GM19025 (cell line): ENCODE measurements around the gene SS18L1.

Source experiments
- ATAC-seq: cut with Tn5 transposase; IDR thresholded peaks from one replicate; pipeline ENCODE4 v1.9.1; 2021; ENCODE audit warnings: mild to moderate bottlenecking, low read depth, moderate library complexity; ENCODE audit not compliant: unreplicated experiment

Gene SS18L1

DNA sequence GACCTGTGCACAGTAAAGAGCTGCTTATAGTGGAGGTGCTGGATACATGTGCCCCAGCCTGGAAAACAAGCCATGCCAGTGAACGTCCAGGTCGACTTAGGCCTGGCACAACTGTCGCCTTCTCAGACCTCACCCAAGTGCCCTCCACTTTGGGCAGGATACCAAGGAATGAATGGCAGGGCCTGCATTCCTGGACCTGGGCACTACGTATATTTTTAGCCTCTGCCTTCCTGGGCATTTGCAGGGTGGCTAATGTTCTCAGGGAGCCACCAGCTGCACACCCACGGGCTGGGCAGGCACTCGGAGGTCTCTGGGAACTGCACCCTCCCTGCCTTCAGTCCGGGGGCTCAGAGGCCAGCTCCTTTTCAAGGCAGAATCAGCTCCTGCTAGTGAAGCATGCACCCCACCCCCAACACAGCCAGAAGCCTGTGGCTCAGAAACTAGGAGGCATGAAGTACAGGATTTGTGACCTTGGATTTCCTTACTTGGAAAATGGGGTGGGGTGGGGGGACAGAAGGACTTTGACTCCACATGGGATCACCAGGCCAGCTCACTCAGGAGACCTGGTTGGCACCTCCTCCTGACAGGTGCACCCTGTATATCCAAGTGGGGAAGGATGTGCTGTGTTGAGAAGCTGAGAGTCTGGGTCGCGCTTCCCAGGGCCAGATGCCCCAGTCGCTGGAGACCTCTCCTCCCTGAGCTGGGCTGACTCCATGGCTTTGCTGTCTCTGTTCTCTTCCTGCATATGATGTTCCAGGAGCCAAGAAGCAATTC is 23.8 kb upstream of the SS18L1 start:
- no peak for ATAC-seq

DNA sequence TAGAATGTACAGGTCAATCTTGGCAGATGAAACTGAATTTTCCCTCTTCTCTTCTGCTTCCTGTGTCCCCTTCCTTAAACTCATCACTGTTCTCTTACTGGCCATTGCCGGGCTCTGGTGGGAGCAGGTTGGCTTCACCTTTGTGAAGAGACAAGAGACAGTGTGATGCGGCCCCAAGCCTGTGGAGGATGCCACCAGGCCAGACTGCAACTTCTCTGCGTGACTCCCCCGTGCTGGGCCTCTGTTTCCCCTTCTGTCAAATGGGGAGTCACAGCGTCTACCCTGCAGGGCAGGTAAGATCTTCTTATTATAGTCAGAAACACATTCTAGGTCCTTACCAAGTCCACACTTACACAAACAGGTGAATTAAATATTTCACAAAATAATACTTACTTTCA is 23.2 kb upstream of the SS18L1 start:
- no peak for ATAC-seq

DNA sequence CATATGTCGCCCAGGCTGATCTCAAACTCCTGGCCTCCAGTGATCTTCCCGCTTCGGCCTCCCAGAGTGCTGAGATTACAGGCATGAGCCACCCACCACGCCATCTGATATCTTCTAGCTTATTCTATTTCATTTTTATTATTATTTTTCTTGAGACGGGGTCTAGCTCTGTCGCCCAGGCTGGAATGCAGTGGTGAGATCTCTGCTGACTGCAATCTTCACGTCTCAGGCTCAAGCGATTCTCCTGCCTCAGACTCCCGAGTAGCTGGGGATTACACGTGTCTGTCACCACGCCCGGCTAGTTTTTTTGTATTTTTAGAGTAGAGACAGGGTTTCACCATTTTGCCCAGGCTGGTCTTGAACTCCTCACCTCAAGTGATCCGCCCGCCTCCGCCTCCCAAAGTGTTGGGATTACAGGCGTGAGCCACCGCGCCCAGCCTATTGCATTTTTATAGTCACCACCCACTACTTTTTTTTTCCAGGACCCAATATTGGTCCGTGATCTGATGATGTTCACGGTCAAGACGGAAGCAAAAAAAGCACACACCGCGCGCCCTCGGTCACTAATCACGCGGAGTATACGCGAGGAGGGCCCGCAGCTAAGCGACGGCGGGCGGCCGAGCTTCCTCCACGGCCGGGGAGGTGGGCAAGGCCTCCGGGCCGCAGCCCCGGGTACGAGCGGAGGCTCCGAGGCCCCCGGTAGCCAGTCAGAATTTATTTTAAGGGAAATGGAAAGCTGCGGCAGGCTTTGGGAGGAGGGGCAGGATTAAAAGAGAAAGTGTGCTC is 22.4 kb upstream of the SS18L1 start:
- ATAC-seq: peak; percentile 2

DNA sequence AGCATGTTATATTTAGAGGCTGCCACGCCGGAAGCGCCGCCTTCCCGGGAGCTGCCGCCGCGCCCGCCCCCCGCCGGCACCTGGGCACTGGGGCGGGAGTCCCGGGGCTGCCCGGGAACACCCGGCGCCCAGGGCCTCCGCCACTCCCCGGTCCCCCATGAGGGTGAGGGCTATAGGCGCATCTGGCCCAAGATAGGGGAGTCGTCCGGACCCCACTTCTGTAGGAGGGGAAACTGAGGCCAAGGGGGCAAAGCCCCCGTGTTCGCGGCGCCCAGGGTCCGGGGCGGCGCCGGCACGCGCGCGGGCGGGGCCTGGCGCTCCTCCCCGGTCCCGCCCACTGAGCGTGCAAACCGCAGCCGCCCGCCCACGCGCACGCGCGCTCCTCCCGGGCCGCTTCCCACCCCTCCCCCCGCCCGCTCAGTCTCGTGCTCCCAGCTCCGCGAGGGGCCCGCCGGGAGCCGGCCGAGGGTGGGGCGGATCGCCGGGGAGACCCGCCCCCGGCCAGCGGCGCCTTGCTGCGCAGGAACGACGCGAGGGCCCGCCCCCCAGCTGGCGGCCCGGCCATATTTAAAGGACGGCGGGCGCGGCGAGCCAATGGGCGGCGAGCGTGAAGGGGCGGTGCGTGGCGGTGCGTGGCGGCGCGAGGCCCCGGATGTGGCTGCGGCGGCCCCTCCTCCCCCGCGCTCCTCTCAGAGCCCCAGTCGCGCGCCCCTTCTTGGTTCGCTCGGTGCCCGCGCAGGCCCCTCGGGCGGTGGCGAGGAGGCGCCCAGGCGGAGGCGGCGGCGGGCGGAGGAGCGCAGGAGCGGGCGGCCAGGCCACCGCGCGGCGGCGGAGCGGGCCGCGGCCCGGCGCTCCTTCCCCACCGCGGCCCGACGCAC is 21.6 kb upstream of the SS18L1 start, which contains the start of gene LSM14B:
LSM14B (plus strand) TSS at position 700 of the 878 bp plus-strand sequence. CDS start 192 bp downstream, outside the sequence.
- ATAC-seq: peak; percentile 75

DNA sequence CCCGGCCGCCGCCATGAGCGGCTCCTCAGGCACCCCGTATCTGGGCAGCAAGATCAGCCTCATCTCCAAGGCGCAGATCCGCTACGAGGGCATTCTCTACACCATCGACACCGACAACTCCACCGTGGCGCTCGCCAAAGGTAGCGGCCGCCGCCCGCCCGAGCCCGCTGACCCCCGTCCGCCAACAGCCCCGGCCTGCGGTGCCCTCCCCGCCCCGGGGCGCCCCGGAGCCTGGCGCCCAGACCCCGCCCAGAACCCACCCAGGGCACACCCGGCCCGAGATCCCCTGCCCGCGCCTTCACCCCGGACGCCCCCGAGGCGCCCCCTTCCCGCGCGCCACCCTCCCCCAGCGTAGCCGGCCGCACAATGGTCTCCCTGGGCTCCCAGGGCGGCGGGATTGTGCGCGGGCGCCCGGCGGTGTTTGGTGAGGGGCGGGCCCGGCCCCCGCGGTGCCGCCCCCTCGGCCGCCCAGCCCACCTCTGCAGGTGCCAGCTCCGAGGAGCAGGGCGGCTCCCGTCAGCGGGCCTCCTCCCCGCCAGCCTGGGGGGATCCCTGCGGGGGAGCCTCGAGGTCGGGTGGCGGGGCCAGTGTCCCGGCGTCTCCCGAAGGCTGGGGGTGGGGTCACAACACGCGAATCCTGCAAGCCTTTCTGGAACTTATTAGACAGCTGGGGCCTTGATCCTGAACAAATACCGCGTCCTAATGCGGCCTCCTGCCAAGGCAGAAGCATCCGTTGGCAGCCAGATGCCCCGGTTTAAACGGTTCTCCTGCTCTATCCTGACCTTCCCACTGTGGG is 20.7 kb upstream of the SS18L1 start:
- ATAC-seq: peak; percentile 9

DNA sequence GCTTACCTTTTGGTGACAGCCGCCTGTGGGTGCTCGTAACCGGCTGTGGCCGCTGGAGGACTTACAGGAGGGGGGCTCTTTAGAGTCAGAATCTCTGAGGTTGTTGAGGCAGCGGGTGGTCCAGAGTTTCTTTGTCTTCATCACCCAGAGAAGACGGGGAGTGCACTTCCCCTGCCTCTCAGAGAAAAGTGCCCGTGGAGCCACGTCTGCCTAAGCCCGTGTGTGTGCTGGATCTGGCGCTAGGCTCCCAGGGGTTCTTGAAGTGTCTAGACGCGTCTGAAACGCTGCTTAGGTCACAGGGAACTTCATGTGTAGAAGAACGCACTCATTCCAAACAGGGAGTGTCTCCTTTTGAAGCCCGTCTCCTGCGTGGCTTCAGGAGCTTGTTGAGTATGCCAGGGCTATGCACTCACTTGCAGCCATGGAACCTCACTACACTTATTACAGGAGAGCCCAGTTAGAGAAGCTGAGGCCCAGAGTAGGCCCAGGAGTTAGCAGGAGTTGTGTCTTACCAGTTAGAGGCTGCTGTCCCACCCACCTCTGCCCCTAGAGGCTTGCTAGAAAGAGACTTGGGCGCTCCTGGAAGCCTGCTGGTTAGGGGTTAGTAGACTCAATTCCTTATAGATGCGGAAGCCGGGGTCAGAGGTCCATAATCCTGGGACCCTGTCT is 20.0 kb upstream of the SS18L1 start:
- ATAC-seq: no peak

DNA sequence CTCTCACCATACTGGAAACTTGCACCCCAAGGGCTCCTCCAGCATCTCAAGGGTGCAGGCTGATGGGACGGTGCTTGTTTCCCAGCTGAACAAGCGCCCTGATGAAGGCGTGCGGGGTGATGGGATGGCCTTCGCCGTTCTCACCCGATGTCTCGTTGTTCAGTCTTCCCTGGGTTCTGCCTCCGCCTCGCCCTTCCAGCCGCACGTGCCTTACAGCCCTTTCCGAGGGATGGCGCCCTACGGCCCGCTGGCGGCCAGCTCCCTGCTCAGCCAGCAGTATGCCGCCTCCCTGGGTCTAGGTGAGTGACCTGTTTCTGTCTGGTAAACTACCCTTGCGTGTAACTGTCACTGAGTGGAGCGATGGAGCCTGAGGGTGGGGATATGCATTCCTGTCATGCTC is 17.4 kb upstream of the SS18L1 start:
- ATAC-seq: no peak

DNA sequence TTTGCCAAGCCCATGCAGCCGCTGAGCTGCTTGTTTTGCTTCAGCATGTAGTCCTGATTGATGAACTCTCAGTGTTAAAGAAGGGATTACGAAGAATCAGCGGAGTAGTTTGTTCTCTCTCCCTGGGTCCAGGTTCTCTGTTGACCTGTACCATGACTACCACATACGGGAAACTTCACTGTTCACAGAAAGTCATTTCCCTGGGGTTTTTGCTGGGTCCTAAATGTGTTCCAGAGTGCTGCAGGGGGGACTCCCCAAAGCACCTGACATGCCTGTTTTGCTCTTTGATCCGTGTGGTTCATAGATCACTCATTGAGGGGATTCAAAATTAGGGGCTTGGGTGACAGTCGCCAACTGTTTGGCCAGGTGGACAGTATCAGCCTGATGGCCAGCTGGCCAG is 15.8 kb upstream of the SS18L1 start:
- ATAC-seq: no peak

DNA sequence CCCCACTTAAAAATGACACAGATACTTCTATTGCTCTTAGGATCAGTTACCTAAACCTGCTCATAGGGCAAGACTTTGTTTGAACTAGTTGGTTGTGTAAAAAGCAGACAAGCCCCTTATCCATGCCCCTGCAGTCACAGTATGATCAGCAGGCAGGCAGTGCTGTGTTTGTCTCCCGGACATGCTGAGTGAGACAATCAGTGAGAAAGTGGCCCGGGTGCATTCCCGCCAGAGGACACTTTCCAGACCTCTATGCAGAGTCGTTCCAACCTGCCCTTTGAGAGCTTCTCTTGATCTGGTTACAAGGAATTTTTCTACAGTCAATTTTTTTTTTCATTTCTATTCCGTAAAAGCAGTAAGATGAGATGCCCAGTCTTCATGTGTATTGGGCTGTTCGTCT is 15.1 kb upstream of the SS18L1 start:
- no peak for ATAC-seq

DNA sequence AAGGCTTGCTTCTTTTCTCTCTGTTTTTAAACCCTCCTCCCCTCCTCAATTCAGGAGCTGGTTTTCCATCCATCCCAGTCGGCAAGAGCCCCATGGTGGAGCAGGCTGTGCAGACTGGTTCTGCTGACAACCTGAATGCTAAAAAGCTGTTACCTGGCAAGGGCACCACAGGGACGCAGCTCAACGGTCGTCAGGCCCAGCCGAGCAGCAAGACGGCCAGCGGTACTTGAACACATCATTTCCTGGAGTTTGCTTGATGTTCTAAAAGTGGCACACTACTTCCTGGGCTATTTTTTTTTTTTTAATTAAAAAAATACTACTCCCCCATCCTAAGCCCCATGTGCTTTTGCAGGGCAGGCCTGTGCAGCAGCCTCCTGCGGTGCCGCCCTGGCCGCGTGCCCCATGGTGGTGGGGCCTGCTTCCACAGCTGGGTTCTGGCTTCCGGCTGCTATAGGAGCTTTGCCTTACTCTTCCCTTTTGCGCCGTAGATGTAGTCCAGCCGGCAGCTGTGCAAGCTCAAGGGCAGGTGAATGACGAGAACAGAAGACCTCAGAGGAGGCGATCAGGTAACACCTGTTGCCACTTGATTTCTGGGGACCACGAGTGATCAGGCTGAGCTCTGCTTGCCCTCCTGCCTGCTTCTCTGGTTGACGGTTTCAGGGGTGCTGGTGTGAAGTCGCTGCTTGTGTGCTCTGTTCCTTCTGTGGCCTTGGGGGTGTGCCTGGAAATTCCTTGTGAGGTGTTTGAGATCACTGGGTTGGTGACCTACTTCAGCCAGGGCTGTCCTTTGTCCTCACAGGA is 13.6 kb upstream of the SS18L1 start:
- ATAC-seq: no peak

DNA sequence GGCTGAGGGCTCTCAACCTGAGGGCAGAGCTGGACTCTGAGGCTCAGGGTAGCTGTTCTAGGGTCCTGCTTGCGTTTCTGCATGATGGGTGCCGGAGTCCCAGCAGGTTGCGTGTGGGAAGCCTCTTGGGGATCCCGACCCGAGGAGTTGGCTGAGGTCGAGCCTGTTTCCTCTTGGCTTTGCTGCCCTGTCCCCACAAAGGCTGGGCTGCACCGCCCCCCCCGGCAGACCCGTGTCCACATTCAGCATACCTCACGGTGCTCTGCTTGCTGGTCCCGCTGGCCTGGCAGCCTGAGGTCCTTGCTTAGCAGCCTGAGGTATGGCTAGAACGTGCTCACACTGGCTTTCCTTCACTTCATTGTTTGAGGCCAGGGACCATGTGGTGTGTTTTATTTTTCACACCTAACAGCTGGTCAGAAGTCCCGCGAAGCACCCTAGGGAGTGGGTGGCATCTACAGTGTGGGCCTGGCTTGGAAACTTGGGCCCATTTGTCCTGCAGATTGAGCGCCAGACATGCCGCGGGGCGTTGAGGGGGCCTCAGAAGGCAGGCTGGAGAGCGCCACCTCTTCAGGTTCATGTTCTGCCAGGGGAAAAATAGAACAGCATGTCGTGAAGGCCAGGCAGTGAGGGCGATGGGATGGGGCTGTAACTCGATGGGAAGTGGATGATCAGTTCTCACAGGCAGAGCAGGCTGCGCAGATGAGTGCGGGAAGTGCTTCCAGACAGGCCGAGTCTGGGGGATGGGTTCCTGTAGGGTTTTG is 11.8 kb upstream of the SS18L1 start:
- no peak for ATAC-seq

DNA sequence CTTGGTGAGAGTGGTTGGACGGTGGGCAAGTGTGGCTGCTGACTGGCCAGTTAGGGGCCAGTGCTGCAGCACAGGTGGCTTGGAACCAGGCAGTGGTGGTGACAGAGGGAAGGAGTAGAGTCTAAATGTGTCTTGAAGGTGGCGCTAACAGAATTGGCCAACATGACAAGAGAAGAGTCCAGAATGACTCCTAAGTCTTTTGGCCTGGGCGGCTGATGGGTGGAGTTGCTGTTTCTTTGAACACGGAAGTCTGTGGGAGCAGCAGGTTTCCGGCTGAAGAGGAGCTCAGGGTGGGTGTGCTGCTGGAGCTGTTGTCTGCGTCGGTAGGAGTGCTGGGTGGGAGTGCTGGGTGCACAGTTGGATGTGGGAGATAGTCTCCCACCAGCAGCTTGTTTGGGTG is 11.1 kb upstream of the SS18L1 start:
- no peak for ATAC-seq

DNA sequence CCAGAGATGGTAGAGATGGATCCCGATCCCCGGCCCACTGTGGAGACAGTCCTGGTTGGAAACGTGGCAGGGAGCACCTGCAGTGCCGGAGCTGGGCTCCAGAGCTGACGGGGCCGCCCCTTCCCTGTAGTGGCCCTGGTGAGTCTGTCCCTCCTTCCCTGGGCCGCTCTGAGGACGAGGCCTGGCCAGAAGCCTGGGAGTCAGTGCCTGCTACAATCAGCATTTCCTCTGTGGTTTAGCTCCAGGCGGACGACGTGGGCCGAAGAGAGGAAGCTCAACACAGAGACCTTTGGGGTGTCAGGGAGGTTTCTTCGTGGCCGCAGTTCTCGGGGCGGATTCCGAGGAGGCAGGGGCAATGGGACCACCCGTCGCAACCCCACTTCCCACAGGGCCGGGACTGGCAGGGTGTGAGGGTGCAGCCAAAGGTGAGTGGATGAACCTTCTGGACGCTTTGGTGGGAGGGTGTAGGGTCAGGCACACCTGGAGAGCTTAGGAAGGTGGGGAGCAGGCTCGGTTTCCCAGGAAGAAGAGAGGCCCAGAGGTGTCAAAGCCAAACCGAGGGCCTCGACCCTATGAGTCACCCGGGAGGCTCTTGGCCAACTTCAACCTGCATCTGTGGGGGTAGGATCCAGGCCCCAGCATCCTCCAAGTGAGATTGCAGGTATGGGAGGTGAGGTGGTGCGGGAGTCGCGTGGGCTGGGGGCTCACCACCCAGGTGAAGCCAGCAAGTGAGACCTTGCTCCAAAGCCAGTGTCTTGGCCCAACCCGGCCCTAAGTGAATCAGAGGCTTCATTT is 10.3 kb upstream of the SS18L1 start:
- no peak for ATAC-seq

DNA sequence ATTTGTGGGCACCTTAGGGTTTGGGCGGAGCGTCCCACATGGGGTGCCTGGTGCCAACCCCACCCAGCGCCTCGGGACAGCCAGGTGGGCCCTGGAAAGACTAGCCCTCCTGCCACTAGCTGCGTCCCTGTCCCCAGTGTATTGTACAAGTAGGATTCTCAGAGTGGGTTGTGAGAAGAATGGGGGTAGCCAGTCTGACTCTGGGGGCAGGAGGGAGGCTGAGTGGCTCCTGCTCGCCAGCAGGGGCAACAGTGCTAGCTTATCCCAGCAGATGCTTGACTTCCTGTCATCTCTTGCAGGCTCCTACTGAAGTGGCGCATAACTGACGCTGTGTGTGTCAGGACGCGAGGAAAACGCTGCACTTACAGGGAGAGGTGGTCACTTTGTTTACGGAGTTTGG is 9.7 kb upstream of the SS18L1 start:
- ATAC-seq: no peak

DNA sequence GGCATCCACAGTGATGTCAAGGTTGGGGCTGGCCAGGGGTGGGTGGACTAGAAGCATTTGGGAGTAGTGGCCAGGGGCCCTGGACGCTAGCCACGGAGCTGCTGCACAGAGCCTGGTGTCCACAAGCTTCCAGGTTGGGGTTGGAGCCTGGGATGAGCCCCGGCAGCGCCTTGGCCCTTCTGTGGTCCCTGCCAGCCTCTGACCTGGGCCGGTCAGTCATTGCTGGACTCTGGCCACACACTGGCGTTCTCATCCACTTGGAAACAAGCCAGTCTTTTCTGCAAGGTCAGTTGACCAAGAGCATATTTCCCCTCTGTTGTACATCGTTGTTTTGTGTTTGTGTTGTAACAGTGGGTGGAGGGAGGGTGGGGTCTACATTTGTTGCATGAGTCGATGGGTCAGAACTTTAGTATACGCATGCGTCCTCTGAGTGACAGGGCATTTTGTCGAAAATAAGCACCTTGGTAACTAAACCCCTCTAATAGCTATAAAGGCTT is 8.8 kb upstream of the SS18L1 start:
- no peak for ATAC-seq

DNA sequence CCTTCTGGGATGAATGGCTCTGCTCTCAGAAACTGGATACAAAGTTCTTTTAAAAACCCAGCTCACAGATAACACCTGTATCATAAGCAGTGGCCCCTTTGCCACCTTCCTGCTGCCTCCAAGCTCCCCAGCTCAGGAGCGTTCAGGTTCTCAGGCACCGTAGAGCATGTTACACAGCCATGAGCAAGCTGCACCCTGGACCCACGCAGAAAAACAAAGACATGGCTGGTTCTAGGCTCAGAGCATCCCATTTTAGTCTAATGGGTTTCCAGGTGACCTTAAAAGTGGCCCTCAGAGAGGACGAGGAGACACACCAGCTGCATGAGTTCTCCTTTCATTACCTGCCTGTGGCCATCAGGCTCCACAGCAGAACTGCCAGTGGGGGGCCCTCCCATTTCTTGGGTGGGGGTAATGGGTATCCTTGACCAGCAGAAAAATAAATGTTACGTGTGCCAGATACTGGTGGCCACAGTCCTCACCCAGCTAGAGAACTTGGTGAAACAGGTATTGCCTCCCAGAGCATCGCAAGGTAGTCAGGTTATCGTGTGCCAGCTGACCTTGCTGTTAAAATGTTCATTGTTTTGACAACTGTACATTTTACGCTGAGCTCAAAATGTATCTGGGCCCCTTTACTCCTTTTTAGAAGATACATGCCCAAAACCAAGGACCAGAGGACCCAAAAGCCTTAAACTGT is 7.8 kb upstream of the SS18L1 start:
- ATAC-seq: no peak
